Breast epithelium (tissue), 3 donors: Measurements from ENCODE around the gene PCDHB8.

Source experiments
- CTCF ChIP-seq, 3 donors: fragments of 450-650 bp; IDR thresholded peaks; one replicate each; pipeline ENCODE4 v1.5.1; 2016 to 2017; ENCODE audit warnings: antibody characterized with exemption in 3 of 3, mild to moderate bottlenecking in 3 of 3, moderate library complexity in 3 of 3
- POLR2A ChIP-seq: fragments of 450-650 bp; IDR thresholded peaks from one replicate; pipeline ENCODE4 v1.6.1; 2016; ENCODE audit warnings: antibody characterized with exemption, mild to moderate bottlenecking, moderate library complexity

DNA sequence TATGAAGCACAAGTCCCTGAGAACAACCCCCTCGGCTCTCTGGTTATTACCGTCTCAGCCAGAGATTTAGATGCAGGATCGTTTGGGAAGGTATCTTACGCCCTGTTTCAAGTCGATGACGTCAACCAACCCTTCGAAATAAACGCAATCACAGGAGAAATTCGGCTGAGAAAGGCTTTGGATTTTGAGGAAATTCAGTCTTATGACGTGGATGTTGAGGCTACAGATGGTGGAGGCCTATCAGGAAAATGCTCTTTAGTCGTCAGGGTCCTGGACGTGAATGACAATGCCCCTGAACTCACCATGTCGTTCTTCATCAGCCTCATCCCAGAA lies 26.6 kb upstream of the PCDHB8 start:
- TF ChIP-seq CTCF (IDR thresholded peaks at IDR 0.05) (no peak), POLR2A (no peak)
